Lower leg skin (tissue), 4 donors: ENCODE measurements around the gene AAGAB. TPM values are rescaled to one million over a fixed set of nuclear protein-coding genes. Genes with fewer than 3 reads are reported as not detected.

Source experiments
- DNase-seq, 2 donors: peaks; one replicate each; pipeline ENCODE4 v3.0.0-alpha.2; 2019; ENCODE audit warnings: low spot score in 2 of 2
- H3K4me3 ChIP-seq: fragments of 200-600 bp; sonication (generic); 2 replicates; pipeline ENCODE4 v1.5.1; 2017; ENCODE audit warnings: mild to moderate bottlenecking, low read depth; ENCODE audit not compliant: poor library complexity, severe bottlenecking
- POLR2A ChIP-seq, 2 donors: fragments of 450-650 bp; IDR thresholded peaks; one replicate each; pipeline ENCODE4 v1.6.1; 2016 to 2017; ENCODE audit warnings: antibody characterized with exemption in 2 of 2, mild to moderate bottlenecking in 1 of 2, moderate library complexity in 1 of 2
- WGBS, 2 donors: methylation state at CpG; one replicate each; pipeline ENCODE4 v1.1.5; 2018; 5-methylcytosine and 5-hydroxymethylcytosine counted together
- intact Hi-C: fragments of 100-400 bp; cut with DNase I; formaldehyde crosslinking; loops from one replicate; pipeline ENCODE4 v1.15.0; 2023; ENCODE audit warnings: low total_unique reads
- total RNA-seq, 4 donors: library from RNA; depleted of rRNA; stranded (reverse); fragments of >200 nt; gene quantifications; one replicate each; pipeline ENCODE4 v1.1.0, GENCODE V29; 2016
- TF ChIP-seq, protein P1 (sequence below), 3 donors: fragments of 450-650 bp; IDR thresholded peaks; one replicate each; pipeline ENCODE4 v1.5.1; 2016; ENCODE audit warnings: antibody characterized with exemption in 3 of 3, mild to moderate bottlenecking in 3 of 3, moderate library complexity in 2 of 3

The AAGAB gene
- total RNA-seq, 4 donors from 2014 or later = 11.3 to 23.4 (median 17.5) TPM

DNA sequence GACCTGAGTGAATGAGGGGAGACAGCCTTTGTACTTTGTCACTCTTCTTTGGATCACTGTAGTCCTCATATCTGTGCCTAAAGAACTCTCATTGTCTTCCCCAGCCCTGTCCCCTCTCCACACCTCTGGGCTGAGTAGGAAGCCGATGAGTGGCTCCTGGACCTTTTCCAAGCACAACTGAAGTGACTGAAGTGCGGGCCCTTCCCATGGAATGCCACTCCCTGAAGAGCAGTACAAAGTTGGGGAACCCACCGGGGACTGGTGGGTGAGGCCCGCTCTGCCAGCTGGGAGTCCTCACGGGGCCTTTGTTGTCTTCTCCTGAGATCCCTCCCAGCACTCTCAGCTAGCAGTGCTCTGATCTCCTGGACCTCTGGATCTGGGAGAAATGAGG, 90.1 kb downstream of the AAGAB start:
- TF ChIP-seq POLR2A (IDR thresholded peaks at IDR 0.05) = no peak
- TF ChIP-seq, protein P1, sequence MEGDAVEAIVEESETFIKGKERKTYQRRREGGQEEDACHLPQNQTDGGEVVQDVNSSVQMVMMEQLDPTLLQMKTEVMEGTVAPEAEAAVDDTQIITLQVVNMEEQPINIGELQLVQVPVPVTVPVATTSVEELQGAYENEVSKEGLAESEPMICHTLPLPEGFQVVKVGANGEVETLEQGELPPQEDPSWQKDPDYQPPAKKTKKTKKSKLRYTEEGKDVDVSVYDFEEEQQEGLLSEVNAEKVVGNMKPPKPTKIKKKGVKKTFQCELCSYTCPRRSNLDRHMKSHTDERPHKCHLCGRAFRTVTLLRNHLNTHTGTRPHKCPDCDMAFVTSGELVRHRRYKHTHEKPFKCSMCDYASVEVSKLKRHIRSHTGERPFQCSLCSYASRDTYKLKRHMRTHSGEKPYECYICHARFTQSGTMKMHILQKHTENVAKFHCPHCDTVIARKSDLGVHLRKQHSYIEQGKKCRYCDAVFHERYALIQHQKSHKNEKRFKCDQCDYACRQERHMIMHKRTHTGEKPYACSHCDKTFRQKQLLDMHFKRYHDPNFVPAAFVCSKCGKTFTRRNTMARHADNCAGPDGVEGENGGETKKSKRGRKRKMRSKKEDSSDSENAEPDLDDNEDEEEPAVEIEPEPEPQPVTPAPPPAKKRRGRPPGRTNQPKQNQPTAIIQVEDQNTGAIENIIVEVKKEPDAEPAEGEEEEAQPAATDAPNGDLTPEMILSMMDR (IDR thresholded peaks at IDR 0.05) = no peak
- intact Hi-C loops = no loop called here
- H3K4me3 ChIP-seq = no peak overlapping the region
- DNase-seq = no peak
- 37 to 70% methylated on average over 3 to 5 of the region's 5 CpGs for WGBS, 2 donors

DNA sequence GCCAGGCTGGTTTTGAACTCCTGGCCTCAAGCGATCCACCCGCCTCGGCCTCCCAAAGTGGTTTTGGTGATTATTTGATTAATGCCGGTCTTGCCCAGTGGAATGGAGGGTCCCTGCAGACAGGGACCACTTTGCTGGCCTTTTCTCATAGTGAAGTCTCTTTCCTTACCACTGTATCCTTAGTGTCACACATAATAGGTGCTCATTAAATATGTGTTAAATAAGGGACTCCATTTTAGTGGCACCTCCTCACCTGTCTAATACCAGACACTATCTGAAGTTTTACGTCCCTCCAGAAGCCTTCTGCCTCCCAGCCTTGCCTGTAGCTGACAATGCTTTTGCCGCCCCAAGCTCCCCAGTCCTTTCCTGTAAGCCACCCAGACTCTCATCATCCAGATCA, 91.3 kb downstream of the AAGAB start:
- DNase-seq = no peak
- no peak overlapping the region for H3K4me3 ChIP-seq
- intact Hi-C loops = no loop called here
- WGBS, 2 donors = 95 to 96% methylated on average over 6 of the region's 6 CpGs
- TF ChIP-seq, protein P1 (IDR thresholded peaks at IDR 0.05) = no peak
- TF ChIP-seq POLR2A (IDR thresholded peaks at IDR 0.05) = no peak

DNA sequence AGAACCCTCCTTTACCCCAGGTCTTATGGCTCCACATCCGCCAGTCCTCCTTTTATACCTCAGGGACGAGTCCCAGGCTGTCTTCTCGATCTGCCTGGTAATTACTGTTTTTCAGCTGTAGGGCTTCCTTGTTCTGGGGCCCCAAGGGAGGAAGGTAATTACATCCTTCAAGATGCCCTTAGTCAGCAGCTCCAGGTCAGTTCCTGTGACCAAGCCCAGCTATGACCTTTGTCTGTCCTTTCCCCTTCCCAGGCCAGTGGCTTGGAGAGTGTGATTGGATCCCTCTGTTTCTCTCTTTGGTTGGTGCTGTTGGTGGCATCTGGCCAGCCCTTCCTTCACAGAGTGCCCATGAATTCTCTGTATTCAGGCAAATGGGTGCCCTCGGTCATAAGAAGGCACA, 92.6 kb downstream of the AAGAB start:
- intact Hi-C loops = no loop called here
- 81 to 85% methylated on average over 4 of the region's 4 CpGs for WGBS, 2 donors
- TF ChIP-seq, protein P1 (IDR thresholded peaks at IDR 0.05) = no peak
- no peak for TF ChIP-seq POLR2A (IDR thresholded peaks at IDR 0.05)
- DNase-seq = no peak
- no peak overlapping the region for H3K4me3 ChIP-seq

DNA sequence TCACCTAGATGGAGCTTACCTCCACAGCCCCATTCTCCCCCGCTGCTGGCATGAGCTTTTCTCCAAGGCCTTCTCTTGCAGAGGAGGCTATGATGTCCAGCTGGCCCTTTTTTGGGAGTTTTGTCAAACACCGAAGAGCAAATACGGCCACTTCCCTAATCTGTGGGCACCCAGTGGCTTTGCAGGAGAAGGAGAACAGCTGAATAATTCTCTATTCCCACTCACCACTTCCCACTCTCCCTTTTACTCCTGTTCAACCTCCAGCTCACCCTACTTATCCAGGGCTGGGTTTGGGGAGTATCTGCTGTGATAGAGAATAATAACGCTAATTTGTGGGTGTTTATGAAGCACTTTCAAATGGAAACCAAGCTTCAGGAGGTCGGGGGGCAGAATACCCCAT, 93.0 kb downstream of the AAGAB start:
- intact Hi-C loops = no loop called here
- H3K4me3 ChIP-seq = no peak overlapping the region
- no peak for TF ChIP-seq POLR2A (IDR thresholded peaks at IDR 0.05)
- TF ChIP-seq, protein P1 (IDR thresholded peaks at IDR 0.05) = no peak
- DNase-seq = no peak
- 93 to 98% methylated on average over 5 of the region's 5 CpGs for WGBS, 2 donors

DNA sequence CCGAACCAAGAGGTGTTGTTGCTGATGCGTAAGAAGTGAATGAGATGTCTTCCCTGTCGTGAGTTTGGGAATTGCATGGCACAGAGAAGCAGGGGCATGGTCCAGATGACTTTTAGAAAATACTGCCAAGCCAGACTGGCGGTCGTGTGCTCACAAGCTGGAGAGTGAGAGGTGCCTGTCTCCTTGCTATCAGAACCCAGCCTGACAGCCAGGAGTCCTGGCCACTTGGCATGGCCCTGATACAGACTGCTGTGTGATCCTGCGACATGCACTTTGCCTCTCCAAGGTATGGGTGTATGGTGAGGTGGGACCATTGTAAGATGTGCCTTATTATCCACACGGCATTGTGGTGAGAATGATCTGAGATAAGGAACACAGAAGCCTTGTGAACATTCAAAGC, 96.1 kb downstream of the AAGAB start:
- WGBS, 2 donors = 58 to 72% methylated on average over 7 of the region's 7 CpGs
- DNase-seq = no peak
- TF ChIP-seq POLR2A (IDR thresholded peaks at IDR 0.05) = no peak
- TF ChIP-seq, protein P1 (IDR thresholded peaks at IDR 0.05) = no peak
- intact Hi-C loops = no loop called here
- no peak overlapping the region for H3K4me3 ChIP-seq

DNA sequence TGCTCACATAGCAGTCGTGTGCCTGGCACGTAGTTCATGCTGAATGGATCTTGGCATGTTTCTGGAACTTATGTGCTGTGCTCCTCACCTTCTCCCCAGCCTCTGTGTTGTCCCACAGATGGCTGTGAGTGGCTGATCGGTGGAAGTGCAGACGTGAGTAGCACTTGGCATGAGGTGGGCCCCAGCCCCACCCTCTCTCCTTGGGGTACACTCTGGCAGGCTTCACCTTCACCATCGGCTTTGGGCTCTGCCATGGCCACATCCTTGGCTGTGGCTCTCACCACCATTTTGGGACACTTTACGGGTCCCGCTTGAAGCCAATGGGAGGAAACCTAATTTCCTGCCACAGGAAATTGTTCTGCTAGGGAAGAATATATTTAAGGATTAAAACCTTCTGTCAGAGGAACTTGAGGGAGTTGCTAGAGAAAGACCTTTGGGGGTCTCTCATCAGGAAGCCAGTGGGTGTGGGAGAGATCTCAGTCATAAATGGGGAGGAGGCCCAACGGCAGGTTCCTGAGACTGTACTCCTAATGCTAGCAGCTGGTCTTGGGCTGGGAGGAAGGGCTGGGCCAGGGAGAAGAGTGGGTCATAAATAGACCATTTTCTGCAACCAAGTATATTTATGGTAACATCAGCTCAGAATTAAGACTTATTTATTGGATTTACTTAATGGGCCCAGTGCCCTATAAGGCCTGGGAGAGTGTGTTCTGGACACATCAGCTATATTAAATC, 96.8 kb downstream of the AAGAB start:
- intact Hi-C loops = no loop called here
- whole genome bisulfite sequencing, 2 donors = 63 to 65% methylated on average over 8 of the region's 8 CpGs
- TF ChIP-seq, protein P1 (IDR thresholded peaks at IDR 0.05) = no peak
- no peak for TF ChIP-seq POLR2A (IDR thresholded peaks at IDR 0.05)
- H3K4me3 ChIP-seq = no peak overlapping the region
- no peak for DNase-seq
